Amygdala (tissue), 56 donors: ENCODE results near the gene ALS2CL.

Source experiments
- DNase-seq, 56 donors: peaks; one replicate each; lab custom pipeline; 2025; lab: John Stamatoyannopoulos, UW

The ALS2CL gene

GRCh38 chr3:46681856-46682540 lies 11.5 kb downstream of the ALS2CL start:
- no peak for DNase-seq

DNA sequence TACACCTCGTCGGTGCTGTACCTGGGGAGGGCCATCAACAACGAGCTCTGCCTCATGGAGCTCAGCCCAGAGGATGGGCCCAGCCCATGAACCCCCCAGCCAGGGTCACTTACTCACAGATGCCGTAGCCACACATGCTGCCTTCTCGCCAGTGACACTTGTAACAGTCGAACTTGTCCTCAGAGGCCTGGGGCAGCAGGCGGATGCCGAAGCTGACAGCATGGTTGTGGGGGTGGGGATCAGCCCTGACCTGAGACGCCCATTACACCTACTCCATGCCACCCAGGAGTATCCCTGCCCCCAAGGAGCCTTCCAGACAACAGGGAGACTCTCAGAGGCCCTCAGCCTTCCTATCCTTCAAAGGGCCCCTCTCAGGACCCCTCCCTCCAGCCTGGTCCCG lies 12.1 kb downstream of the ALS2CL start:
- no peak for DNase-seq

- DNase-seq = no peak
These were observed 13.1 kb downstream of the ALS2CL start for GRCh38 chr3:46680298-46680826.

DNA sequence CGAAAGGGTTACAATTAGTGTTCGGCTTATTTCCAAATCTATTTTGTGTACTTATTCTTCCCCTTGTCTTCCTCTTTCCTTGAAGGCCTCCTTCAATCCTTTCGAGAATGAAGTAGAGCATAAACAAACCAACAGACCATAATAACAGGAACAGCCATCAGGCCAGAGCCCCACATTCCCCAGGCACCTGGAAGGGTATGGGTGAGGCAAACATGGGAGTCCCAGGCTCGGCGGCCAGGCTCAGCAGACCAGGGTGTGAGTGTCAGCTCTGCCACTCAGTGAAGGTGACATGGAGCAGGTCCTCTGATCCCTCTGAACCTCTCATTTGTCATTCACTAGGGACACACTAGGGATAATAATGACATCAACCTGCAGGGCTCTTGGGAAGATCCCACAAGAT lies 13.8 kb downstream of the ALS2CL start:
- DNase-seq = no peak

DNA sequence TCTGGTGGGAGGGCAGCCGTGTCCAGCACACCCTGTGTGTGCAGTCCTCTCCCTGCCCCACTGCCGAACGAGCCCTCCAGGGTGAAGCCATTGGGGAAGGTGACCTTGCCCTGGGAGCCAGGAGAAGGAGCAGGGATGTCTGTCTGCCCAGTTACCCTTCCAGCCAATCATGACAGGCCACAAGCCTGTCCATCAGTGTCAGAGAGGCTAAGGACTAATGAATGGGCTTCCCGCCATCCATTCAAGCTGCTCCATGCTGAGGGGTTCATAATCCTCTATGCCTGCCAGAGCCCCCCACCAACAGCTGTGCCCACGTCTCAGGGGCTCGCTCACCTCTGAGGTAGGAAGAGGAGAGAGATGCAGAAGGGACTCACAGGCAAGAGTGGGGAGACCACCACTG lies 15.2 kb downstream of the ALS2CL start:
- DNase-seq = no peak

DNA sequence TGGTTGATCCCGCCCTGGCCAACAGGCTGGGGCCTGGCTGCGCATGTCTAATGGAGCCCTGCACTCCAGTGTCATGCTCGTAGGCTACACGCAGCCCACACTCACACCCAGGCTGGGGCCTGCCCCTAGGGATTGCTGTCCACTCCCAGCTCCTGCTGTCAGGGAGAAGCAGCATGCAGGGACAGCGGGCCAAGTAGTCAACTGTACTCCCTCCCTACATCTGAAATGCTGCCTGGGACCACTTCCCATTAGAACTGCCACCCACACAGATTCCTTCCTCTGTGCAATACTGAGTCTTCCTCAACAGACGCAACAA lies 16.1 kb downstream of the ALS2CL start:
- DNase-seq = no peak

- DNase-seq = no peak
These were observed 16.7 kb downstream of the ALS2CL start for GRCh38 chr3:46676601-46677410.

DNA sequence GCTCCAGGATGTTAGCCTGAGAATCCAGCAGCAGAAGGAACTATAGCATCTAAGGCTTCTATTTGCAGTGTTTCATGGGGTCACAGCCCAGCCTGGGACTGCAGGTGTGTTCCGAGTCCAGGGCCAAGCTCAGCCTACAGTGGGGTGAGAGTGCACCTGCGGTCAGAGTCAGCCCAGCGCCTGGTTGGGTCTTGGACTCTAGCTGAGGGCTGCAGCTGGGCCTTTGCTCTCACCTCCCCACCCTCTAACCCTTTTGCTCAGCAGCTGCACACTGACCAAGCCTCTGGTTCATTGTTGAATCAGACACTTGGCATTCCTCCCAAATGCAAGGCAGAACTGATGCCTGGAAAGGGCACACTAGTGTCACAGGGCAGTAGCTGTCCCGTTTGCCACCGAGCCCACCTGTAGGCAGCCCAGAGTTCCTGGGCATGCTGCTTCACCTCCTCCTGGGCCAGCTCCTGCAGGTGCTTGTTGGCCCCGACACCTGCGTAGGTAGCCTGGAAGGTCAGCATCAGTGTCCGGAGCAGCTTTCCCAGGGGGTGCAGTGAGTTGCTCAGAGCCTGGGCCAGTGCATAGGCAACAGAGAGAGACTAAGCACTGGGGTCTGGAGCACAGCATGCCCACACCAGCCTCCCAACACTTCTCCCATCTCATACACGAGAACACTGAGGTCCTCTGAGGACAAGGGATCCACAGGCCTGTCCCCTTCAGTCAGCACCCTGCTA lies 17.5 kb downstream of the ALS2CL start:
- DNase-seq = peak in 16 of 56 donors; percentile 7 to 61 (median 33)

- no peak for DNase-seq
These were observed 18.1 kb downstream of the ALS2CL start for GRCh38 chr3:46675426-46675825.

DNA sequence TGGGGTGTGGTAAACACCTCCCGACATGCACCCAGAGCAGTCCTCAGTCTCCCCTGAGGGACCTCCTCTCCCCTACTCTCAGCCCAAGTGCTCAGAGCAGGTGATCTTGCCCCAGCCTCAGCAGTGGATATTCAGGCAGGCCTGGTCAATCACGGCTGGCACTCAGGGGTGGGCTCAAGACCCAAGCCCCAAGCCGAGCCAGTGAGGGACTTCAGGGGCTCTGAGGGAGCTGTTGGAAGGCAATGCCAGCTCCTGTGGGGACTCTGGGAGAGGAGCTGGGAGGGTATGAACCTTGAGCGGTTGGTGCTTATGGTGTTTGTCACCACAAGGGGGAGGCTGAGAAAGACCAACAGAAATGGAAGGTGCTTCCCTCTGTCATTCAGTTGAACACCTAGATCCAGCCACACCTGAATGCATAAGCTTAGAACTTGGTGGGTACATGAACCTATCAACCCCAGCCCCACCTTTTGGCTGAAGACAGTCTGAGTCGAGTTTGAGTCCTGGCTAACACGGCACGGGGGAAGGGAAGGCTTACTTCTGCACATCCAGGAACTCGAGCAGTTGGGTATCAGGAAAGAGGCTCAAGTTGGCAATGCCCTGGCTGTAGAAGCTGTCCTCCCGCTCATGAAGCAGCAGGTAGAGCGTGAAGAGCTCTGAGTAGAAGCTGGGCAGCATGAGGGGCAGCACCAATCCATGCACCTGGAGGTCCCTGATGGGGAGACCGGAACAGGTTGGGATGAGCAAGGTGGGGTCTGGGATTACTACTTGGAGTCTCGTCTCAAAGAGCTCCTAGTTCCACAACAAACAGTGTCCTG lies 19.2 kb downstream of the ALS2CL start:
- DNase-seq = no peak

- no peak for DNase-seq
These were observed 20.1 kb downstream of the ALS2CL start for GRCh38 chr3:46673151-46674030.

- no peak for DNase-seq
These were observed 21.2 kb downstream of the ALS2CL start for GRCh38 chr3:46672349-46672695.

GRCh38 chr3:46671541-46672348 lies 21.7 kb downstream of the ALS2CL start:
- no peak for DNase-seq

DNA sequence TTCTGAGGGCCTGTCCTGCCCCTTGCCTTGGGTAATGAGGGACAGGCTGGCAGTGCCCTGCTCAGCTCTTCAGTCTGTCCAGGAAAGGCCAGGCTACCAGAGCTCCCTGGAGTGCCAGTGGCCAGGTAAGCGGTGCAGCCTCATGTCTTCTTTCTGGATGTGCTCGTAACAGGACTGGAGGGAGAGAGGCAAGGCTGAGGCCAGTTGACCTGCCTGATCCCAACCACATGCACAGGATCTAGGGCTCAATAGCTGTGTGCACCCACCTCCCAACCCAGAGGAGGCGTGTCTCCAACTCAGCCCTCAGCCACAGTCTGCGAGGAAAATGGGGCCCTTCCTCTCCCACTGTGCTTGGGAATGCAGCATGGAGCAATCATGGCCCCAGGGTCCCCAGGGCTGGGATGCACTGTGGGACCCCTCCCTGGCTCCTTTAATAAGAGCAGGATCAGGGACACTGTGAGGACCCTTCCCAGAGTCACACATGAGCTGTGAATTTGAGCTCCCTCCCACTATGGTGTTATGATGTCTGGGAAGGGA lies 22.5 kb downstream of the ALS2CL start:
- DNase-seq = no peak

GRCh38 chr3:46670000-46670890 lies 23.2 kb downstream of the ALS2CL start:
- no peak for DNase-seq

DNA sequence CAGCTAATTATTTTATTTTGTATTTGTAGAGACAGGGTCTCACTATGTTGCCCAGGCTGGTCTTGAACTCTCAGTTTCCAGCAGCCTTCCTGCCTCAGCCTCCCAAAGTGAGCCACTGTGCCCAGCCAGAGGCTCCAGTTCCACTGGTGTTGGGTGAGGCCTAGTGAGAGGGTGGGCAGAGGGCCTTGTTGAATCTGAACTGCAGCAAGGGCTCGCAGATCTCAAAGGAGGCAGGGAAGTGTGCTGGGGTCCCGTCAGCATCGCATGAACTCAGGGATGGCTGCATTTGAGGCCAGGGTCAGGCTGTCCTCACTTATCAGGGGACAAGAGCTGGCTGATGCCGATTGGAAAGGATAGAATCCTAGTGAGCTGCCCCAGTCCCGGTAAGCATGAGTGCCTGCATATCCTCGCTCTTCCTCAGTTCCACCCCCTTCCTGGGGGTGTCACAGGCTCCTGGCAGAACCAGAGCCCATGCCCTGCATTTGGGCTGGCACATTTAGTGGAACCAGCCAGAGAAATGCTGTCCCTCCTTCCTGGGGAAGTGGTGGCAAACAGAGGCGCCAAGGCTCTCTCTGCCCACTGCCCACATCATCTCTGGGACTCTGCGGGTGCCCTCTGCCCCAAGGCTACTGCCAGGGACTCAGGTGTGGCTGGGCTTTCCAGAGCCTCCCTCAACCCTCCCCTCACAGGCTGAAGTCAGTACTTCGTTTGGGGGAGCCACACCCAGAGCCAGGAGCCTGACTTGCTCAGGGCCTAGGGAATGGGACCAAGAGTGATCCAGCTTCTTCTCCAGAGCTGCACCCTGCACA lies 24.1 kb downstream of the ALS2CL start:
- no peak for DNase-seq

DNA sequence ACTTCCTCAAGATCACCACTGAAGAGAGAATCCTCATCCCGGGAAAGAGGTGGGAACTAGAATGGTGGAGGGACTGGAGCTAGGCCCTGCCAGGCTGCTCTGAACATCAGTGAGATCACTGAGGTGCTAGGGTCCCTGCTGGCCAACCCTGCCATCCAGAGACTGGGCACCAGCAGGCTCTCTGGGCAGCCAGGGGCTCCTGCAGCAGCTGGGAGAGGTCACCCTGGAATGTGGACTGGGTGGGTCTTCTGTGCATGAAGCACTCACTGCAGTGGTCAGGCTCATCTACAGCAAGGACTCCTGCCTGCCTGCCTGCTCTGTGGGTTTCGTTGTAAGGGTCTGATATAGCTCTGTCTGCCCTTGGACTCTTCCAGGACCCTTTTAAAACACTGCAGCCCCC lies 24.9 kb downstream of the ALS2CL start:
- DNase-seq = no peak
